ENCODE measurements around the gene GREB1L. TPM values are rescaled to one million over a fixed set of nuclear protein-coding genes. Genes with fewer than 3 reads are reported as not detected.

GREB1L gene
- total and polyA plus RNA-seq, 4 donors, result 1.1 to 6.0 (median 3.9) TPM

DNA sequence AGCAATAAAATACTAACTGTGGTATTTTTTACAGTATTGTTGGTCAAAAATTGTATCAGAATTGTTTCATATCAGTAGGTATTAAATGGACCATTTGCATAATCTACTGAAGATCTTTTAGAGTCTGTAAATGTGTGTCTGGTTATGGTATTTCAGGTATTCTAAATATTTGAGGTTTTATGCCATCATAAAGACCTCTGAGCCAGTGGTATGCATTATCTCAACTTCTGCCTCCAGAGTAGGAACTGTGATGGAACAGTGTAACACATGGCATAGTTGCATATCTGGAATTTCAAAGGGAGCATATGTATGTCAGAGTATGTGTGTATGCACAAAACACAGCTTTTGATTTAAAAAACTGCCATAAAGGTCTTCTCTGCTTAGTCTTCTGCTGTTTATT, 15.4 kb downstream of the GREB1L start:
- Histone ChIP-seq H3K4me1 (ENCODE audit: control insufficient read depth in 1 of 2, insufficient read depth in 2 of 2, low read length in 2 of 2) (no peaks in the 10 kb centered on the region), H3K4me3 (ENCODE audit: low read length in 2 of 2) (no peak overlapping the region), H3K27me3 (ENCODE audit: control insufficient read depth in 1 of 2, insufficient read depth in 2 of 2, low read length in 1 of 2) (no peaks in the 10 kb centered on the region), H3K27ac (ENCODE audit: low read depth in 1 of 2, low read length in 2 of 2) (no peak overlapping the region), H3K9me3 (ENCODE audit: control insufficient read depth, low read length) (no peaks in the 10 kb centered on the region), H3K36me3 (ENCODE audit: control insufficient read depth in 1 of 2, insufficient read depth in 2 of 2, low read length in 1 of 2) (no peaks in the 10 kb centered on the region)
- intact Hi-C loops (cut with DNase I), result loop anchor here in 1 of 2 donors (10.0 kb wide), 1 partner anchor 47 kb away; no protein-coding TSS in a partner anchor
- no peak for ATAC-seq (ENCODE audit: low FRiP score)
- DNase-seq, result no peak

DNA sequence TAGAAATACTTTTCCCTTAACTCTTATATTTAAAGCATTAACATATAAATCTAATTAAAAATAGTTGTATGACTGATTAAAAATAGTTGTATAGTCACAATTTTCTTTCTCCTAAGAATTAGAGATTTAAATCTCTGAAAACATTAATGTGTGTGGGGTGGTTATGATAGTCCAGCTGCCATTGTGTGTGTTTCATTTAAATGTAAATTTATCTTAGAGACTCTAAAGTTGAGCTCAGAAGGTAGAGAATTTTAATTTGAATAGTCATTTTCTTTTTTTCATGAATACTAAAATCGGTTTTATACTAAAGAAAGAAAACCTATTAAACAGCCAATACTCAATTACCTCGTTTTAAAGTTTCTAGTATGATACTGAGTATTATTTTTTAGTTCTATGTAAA, 18.6 kb downstream of the GREB1L start:
- Histone ChIP-seq H3K9me3 (ENCODE audit: control insufficient read depth, low read length) (no peaks in the 10 kb centered on the region), H3K4me1 (ENCODE audit: control insufficient read depth in 1 of 2, insufficient read depth in 2 of 2, low read length in 2 of 2) (peaks cover 0 to 5% of the 10 kb centered on the region in 2 donors), H3K36me3 (ENCODE audit: control insufficient read depth in 1 of 2, insufficient read depth in 2 of 2, low read length in 1 of 2) (no peaks in the 10 kb centered on the region), H3K4me3 (ENCODE audit: low read length in 2 of 2) (no peak overlapping the region), H3K27me3 (ENCODE audit: control insufficient read depth in 1 of 2, insufficient read depth in 2 of 2, low read length in 1 of 2) (no peaks in the 10 kb centered on the region), H3K27ac (ENCODE audit: low read depth in 1 of 2, low read length in 2 of 2) (no peak overlapping the region)
- ATAC-seq (ENCODE audit: low FRiP score) (no peak), DNase-seq (no peak)
- WGBS, 2 donors, result 93 to 94% methylated on average over 2 of the region's 2 CpGs
- intact Hi-C loops (cut with DNase I), result no loop called here

DNA sequence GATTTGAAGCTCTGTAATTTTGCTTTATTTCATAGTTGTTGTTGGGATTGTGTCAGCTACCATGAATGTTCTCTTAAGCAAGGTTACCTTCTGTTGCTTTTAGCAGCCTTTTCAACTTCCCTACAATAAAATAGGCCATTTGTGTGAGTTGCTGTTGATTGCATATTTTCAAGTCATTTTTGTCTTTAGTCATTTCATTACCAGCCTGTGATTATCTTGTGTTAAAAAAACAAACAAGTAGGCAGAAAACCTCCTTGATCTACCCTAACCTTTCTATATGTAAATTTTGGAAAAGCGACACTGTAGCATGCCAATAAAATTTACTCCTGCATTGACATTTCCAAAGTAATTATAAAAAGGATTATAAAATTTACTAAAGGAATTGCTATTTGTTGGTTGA, 19.3 kb downstream of the GREB1L start:
- Histone ChIP-seq H3K36me3 (ENCODE audit: control insufficient read depth in 1 of 2, insufficient read depth in 2 of 2, low read length in 1 of 2) (no peaks in the 10 kb centered on the region), H3K4me3 (ENCODE audit: low read length in 2 of 2) (no peak overlapping the region), H3K4me1 (ENCODE audit: control insufficient read depth in 1 of 2, insufficient read depth in 2 of 2, low read length in 2 of 2) (peaks cover 0 to 5% of the 10 kb centered on the region in 2 donors), H3K27ac (ENCODE audit: low read depth in 1 of 2, low read length in 2 of 2) (no peak overlapping the region), H3K27me3 (ENCODE audit: control insufficient read depth in 1 of 2, insufficient read depth in 2 of 2, low read length in 1 of 2) (no peaks in the 10 kb centered on the region), H3K9me3 (ENCODE audit: control insufficient read depth, low read length) (no peaks in the 10 kb centered on the region)
- ATAC-seq (ENCODE audit: low FRiP score) (no peak), DNase-seq (no peak)
- 96 to 99% methylated on average over 1 of the region's 1 CpG for WGBS, 2 donors
- intact Hi-C loops (cut with DNase I), result no loop called here

GRCh38 chr18:21262244-21262643, 20.2 kb downstream of the GREB1L start:
- Histone ChIP-seq H3K27me3 (ENCODE audit: control insufficient read depth in 1 of 2, insufficient read depth in 2 of 2, low read length in 1 of 2) (no peaks in the 10 kb centered on the region), H3K9me3 (ENCODE audit: control insufficient read depth, low read length) (no peaks in the 10 kb centered on the region), H3K36me3 (ENCODE audit: control insufficient read depth in 1 of 2, insufficient read depth in 2 of 2, low read length in 1 of 2) (no peaks in the 10 kb centered on the region), H3K27ac (ENCODE audit: low read depth in 1 of 2, low read length in 2 of 2) (no peak overlapping the region), H3K4me1 (ENCODE audit: control insufficient read depth in 1 of 2, insufficient read depth in 2 of 2, low read length in 2 of 2) (peaks cover 0 to 5% of the 10 kb centered on the region in 2 donors), H3K4me3 (ENCODE audit: low read length in 2 of 2) (no peak overlapping the region)
- intact Hi-C loops (cut with DNase I), result no loop called here
- DNase-seq (no peak), ATAC-seq (ENCODE audit: low FRiP score) (no peak)
- WGBS, 2 donors, result 47 to 61% methylated on average over 2 of the region's 2 CpGs

DNA sequence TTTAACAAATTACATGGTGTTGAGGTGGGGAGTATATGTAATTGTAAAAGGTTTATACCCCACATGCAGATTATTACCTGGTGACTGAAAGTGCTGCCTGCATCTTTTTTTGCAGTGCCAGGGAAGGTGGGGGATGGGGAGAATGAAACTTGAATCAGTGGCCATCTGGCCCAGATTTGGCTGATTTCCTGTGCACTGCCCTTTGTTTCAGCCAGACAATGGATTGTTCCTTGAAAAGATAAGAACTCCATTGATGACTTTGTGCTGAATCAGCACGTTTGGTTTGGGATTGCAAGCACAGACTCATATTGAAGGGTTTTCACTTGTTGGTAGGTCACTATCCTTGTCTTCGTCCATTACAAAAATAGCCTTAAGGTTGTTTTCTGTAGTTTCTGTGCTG, 20.9 kb downstream of the GREB1L start:
- H3K27ac ChIP-seq (ENCODE audit: low read depth in 1 of 2, low read length in 2 of 2), result no peak overlapping the region
- peaks cover 0 to 5% of the 10 kb centered on the region in 2 donors for H3K4me1 ChIP-seq (ENCODE audit: control insufficient read depth in 1 of 2, insufficient read depth in 2 of 2, low read length in 2 of 2)
- H3K27me3 ChIP-seq (ENCODE audit: control insufficient read depth in 1 of 2, insufficient read depth in 2 of 2, low read length in 1 of 2), result no peaks in the 10 kb centered on the region
- no peak for ATAC-seq (ENCODE audit: low FRiP score)
- no peaks in the 10 kb centered on the region for H3K9me3 ChIP-seq (ENCODE audit: control insufficient read depth, low read length)
- WGBS, 2 donors, result 87% methylated on average over 2 of the region's 2 CpGs
- H3K4me3 ChIP-seq (ENCODE audit: low read length in 2 of 2), result no peak overlapping the region
- no peak for DNase-seq
- H3K36me3 ChIP-seq (ENCODE audit: control insufficient read depth in 1 of 2, insufficient read depth in 2 of 2, low read length in 1 of 2), result no peaks in the 10 kb centered on the region
- intact Hi-C loops (cut with DNase I), result no loop called here

DNA sequence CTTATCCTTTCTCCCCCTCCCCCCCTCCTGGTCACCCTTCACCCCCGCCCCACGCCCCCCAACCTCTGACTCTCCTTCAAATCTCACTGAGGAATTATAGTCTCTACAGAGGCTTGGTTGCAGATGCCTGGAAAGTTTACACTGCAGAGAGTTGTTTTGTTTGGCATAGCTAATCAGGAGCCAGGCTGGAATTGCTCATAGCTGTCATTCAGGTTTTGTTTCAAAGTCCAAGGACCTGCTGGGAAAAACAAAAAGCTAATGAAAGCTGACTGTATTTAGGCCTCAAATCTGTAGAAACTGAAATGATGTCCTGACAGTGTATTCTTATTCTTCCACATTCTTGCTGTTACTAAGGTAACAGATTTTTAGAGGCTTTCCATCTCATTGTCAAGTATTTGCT, 22.6 kb downstream of the GREB1L start:
- Histone ChIP-seq H3K9me3 (ENCODE audit: control insufficient read depth, low read length) (no peaks in the 10 kb centered on the region), H3K27me3 (ENCODE audit: control insufficient read depth in 1 of 2, insufficient read depth in 2 of 2, low read length in 1 of 2) (no peaks in the 10 kb centered on the region), H3K4me1 (ENCODE audit: control insufficient read depth in 1 of 2, insufficient read depth in 2 of 2, low read length in 2 of 2) (peaks cover 0 to 5% of the 10 kb centered on the region in 2 donors), H3K4me3 (ENCODE audit: low read length in 2 of 2) (no peak overlapping the region), H3K36me3 (ENCODE audit: control insufficient read depth in 1 of 2, insufficient read depth in 2 of 2, low read length in 1 of 2) (no peaks in the 10 kb centered on the region), H3K27ac (ENCODE audit: low read depth in 1 of 2, low read length in 2 of 2) (no peak overlapping the region)
- ATAC-seq (ENCODE audit: low FRiP score) (no peak), DNase-seq (no peak)
- 0 to 7% methylated on average over 2 of the region's 2 CpGs for WGBS, 2 donors
- intact Hi-C loops (cut with DNase I), result no loop called here

- no peaks in the 10 kb centered on the region for H3K36me3 ChIP-seq (ENCODE audit: control insufficient read depth in 1 of 2, insufficient read depth in 2 of 2, low read length in 1 of 2)
- no peaks in the 10 kb centered on the region for H3K9me3 ChIP-seq (ENCODE audit: control insufficient read depth, low read length)
- peaks cover 0 to 5% of the 10 kb centered on the region in 2 donors for H3K4me1 ChIP-seq (ENCODE audit: control insufficient read depth in 1 of 2, insufficient read depth in 2 of 2, low read length in 2 of 2)
- WGBS, 2 donors, result 91 to 95% methylated on average over 3 of the region's 3 CpGs
- intact Hi-C loops (cut with DNase I), result no loop called here
- ATAC-seq (ENCODE audit: low FRiP score) (no peak), DNase-seq (no peak)
- no peak overlapping the region for H3K27ac ChIP-seq (ENCODE audit: low read depth in 1 of 2, low read length in 2 of 2)
- H3K4me3 ChIP-seq (ENCODE audit: low read length in 2 of 2), result no peak overlapping the region
- H3K27me3 ChIP-seq (ENCODE audit: control insufficient read depth in 1 of 2, insufficient read depth in 2 of 2, low read length in 1 of 2), result no peaks in the 10 kb centered on the region
Measured at GRCh38 chr18:21265971-21266673, 24.1 kb downstream of the GREB1L start.

DNA sequence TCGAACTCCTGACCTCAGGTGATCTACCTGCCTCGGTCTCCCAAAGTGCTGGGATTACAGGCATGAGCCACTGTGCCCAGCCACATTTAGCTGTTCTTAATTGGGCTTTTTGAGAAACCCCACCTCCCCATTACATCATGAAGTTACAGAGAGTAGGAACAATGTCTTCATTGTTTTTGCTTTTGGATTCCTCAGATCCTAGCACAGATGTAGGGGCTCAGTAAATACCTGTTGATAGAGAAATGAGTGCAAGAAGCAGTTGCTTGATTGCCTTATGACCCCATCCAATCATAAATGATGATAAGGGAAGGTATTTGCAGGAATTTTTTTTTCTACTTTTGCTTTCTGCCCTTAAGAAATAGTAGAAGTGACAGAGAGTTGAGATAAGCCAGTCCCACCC, 25.4 kb downstream of the GREB1L start:
- Histone ChIP-seq H3K36me3 (ENCODE audit: control insufficient read depth in 1 of 2, insufficient read depth in 2 of 2, low read length in 1 of 2) (no peaks in the 10 kb centered on the region), H3K9me3 (ENCODE audit: control insufficient read depth, low read length) (no peaks in the 10 kb centered on the region), H3K4me3 (ENCODE audit: low read length in 2 of 2) (no peak overlapping the region), H3K27ac (ENCODE audit: low read depth in 1 of 2, low read length in 2 of 2) (no peak overlapping the region), H3K4me1 (ENCODE audit: control insufficient read depth in 1 of 2, insufficient read depth in 2 of 2, low read length in 2 of 2) (peaks cover 0 to 5% of the 10 kb centered on the region in 2 donors), H3K27me3 (ENCODE audit: control insufficient read depth in 1 of 2, insufficient read depth in 2 of 2, low read length in 1 of 2) (no peaks in the 10 kb centered on the region)
- no peak for ATAC-seq (ENCODE audit: low FRiP score)
- DNase-seq, result no peak
- intact Hi-C loops (cut with DNase I), result no loop called here
- WGBS, 2 donors, result 95 to 96% methylated on average over 2 of the region's 2 CpGs

DNA sequence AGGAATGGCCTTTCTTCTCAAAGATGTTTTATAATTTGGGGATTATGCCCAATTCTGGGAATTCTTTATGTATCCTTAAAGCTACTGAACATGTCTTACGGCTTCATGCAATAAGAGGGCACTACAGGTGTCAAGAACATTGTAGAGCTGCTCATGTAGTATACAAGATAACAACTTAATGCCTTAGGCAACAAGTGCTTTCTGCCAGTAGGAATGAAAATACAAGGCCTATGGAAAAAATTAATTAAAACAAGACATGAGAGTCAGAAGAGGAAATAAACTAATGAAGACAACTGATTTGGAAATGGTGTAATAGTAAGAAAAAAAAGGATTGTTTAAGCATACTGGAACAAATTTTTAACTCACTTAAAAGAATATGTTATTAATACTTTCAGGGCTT, 27.3 kb downstream of the GREB1L start:
- DNase-seq (no peak), ATAC-seq (ENCODE audit: low FRiP score) (no peak)
- intact Hi-C loops (cut with DNase I), result no loop called here
- 0% methylated on average over 1 of the region's 1 CpG for WGBS, 2 donors
- H3K36me3 ChIP-seq (ENCODE audit: control insufficient read depth in 1 of 2, insufficient read depth in 2 of 2, low read length in 1 of 2), result no peaks in the 10 kb centered on the region
- no peak overlapping the region for H3K27ac ChIP-seq (ENCODE audit: low read depth in 1 of 2, low read length in 2 of 2)
- no peaks in the 10 kb centered on the region for H3K27me3 ChIP-seq (ENCODE audit: control insufficient read depth in 1 of 2, insufficient read depth in 2 of 2, low read length in 1 of 2)
- no peaks in the 10 kb centered on the region for H3K9me3 ChIP-seq (ENCODE audit: control insufficient read depth, low read length)
- H3K4me1 ChIP-seq (ENCODE audit: control insufficient read depth in 1 of 2, insufficient read depth in 2 of 2, low read length in 2 of 2), result peaks cover 0 to 5% of the 10 kb centered on the region in 2 donors
- H3K4me3 ChIP-seq (ENCODE audit: low read length in 2 of 2), result no peak overlapping the region
